CD14-positive monocyte (primary cell): ENCODE data around the gene PITPNB. TPM values are rescaled to one million over a fixed set of nuclear protein-coding genes. Genes with fewer than 3 reads are reported as not detected.

Source experiments
- DNase-seq, 3 donors: peaks; one replicate each; pipeline ENCODE4 v3.0.0-alpha.2; 2011 to 2022
- H2AFZ ChIP-seq: 2 replicates; pipeline ENCODE4 v1.6.0; 2012; ENCODE audit warnings: mild to moderate bottlenecking, low read depth, low read length, inconsistent platforms; ENCODE audit not compliant: insufficient read depth, poor library complexity, severe bottlenecking
- H3K27ac ChIP-seq, 2 donors: 1 replicate in 1 of 2; 2 replicates in 1 of 2; pipeline ENCODE4 v1.5.1; 2012 to 2013; ENCODE audit warnings: low read length in 2 of 2, control low read depth in 1 of 2, inconsistent platforms in 1 of 2, low read depth in 1 of 2, mild to moderate bottlenecking in 1 of 2
- H3K27me3 ChIP-seq, 2 donors: one replicate each; pipeline versions ENCODE4 v1.6.0 to v1.6.1; 2011 to 2013; ENCODE audit warnings: low read length in 2 of 2; ENCODE audit not compliant: control insufficient read depth in 2 of 2, insufficient read depth in 2 of 2
- H3K36me3 ChIP-seq, 2 donors: replicated peaks in 1 of 2; 1 replicate in 1 of 2; 2 replicates in 1 of 2; pipeline versions ENCODE4 v1.5.1 to v1.6.1; 2012 to 2013; ENCODE audit warnings: low read length in 2 of 2, control low read depth in 1 of 2, inconsistent platforms in 1 of 2, mild to moderate bottlenecking in 1 of 2; ENCODE audit not compliant: insufficient read depth in 2 of 2, control insufficient read depth in 1 of 2
- H3K4me1 ChIP-seq, 2 donors: 1 replicate in 1 of 2; 2 replicates in 1 of 2; pipeline versions ENCODE4 v1.5.1 to v1.6.1; 2012 to 2013; ENCODE audit warnings: low read length in 2 of 2, control low read depth in 1 of 2, inconsistent platforms in 1 of 2, mild to moderate bottlenecking in 1 of 2, moderate library complexity in 1 of 2; ENCODE audit not compliant: insufficient read depth in 2 of 2, control insufficient read depth in 1 of 2
- H3K4me2 ChIP-seq: replicated peaks from 2 replicates; pipeline ENCODE3; 2012; ENCODE audit warnings: low read length, moderate library complexity, mild to moderate bottlenecking; ENCODE audit not compliant: poor library complexity, severe bottlenecking; ENCODE audit errors: extremely low read depth
- H3K4me3 ChIP-seq, 3 experiments: fragments of 200-600 bp in 1 of 3; sonication (generic) in 1 of 3; replicated peaks in 1 of 3; 1 replicate in 2 of 3; 2 replicates in 1 of 3; pipeline ENCODE4 v1.5.1; 2011 to 2013; ENCODE audit warnings: low read length in 3 of 3, mild to moderate bottlenecking in 3 of 3, control low read depth in 2 of 3, low read depth in 2 of 3, inconsistent platforms in 1 of 3, moderate library complexity in 1 of 3
- H3K79me2 ChIP-seq: 2 replicates; pipeline ENCODE4 v1.6.0; 2012; ENCODE audit warnings: mild to moderate bottlenecking, control low read depth, inconsistent platforms, low read length, moderate library complexity; ENCODE audit not compliant: insufficient read depth
- H3K9ac ChIP-seq: 2 replicates; pipeline ENCODE4 v1.6.0; 2017; ENCODE audit warnings: low read length, mild to moderate bottlenecking; ENCODE audit not compliant: insufficient read depth, poor library complexity, severe bottlenecking
- H3K9me3 ChIP-seq, 2 donors: replicated peaks in 1 of 2; 1 replicate in 1 of 2; 2 replicates in 1 of 2; pipeline versions ENCODE4 v1.5.1 to v1.6.1; 2012 to 2013; ENCODE audit warnings: low read length in 2 of 2, control low read depth in 1 of 2; ENCODE audit not compliant: control insufficient read depth in 1 of 2, insufficient read depth in 1 of 2
- H4K20me1 ChIP-seq: 2 replicates; pipeline ENCODE4 v1.6.0; 2012; ENCODE audit warnings: mild to moderate bottlenecking, low read length, control low read depth, moderate library complexity; ENCODE audit not compliant: insufficient read depth
- H3K27ac Mint-ChIP-seq, 7 donors: one replicate each; pipeline ENCODE4 v1.8.0; 2020; ENCODE audit warnings: mild to moderate bottlenecking in 7 of 7, mixed read lengths in 7 of 7, moderate library complexity in 6 of 7, inconsistent platforms in 2 of 7
- H3K27me3 Mint-ChIP-seq, 3 donors: one replicate each; pipeline ENCODE4 v1.8.0; 2021 to 2022; ENCODE audit warnings: low read depth in 3 of 3, mild to moderate bottlenecking in 3 of 3, mixed read lengths in 3 of 3, moderate library complexity in 3 of 3, inconsistent platforms in 1 of 3
- H3K36me3 Mint-ChIP-seq, 2 donors: one replicate each; pipeline ENCODE4 v1.8.0; 2020; ENCODE audit warnings: mixed read lengths in 2 of 2, inconsistent platforms in 1 of 2, mild to moderate bottlenecking in 1 of 2
- H3K4me1 Mint-ChIP-seq: one replicate; pipeline ENCODE4 v1.8.0; 2020; ENCODE audit warnings: mild to moderate bottlenecking, mixed read lengths
- H3K4me3 Mint-ChIP-seq, 2 donors: one replicate each; pipeline ENCODE4 v1.8.0; 2020; ENCODE audit warnings: mild to moderate bottlenecking in 2 of 2, mixed read lengths in 2 of 2, moderate library complexity in 1 of 2
- H3K9me3 Mint-ChIP-seq, 7 donors: one replicate each; pipeline ENCODE4 v1.8.0; 2020 to 2022; ENCODE audit warnings: mixed read lengths in 7 of 7, mild to moderate bottlenecking in 6 of 7, moderate library complexity in 6 of 7, inconsistent platforms in 2 of 7
- CTCF ChIP-seq: fragments of 200-600 bp; IDR thresholded peaks from one replicate; pipeline ENCODE4 v1.8.0; 2022; ENCODE audit warnings: antibody characterized with exemption, mild to moderate bottlenecking
- WGBS: methylation state at CpG from one replicate; pipeline ENCODE4 v1.1.5; 2013; ENCODE audit warnings: missing lambda C conversion rate; ENCODE audit not compliant: insufficient coverage; 5-methylcytosine and 5-hydroxymethylcytosine counted together
- intact Hi-C, 2 donors: fragments of 100-400 bp; cut with micrococcal nuclease; formaldehyde crosslinking; loops; one replicate each; pipeline versions ENCODE4 v1.15.0 to v1.15.1; 2023
- polyA plus RNA-seq, 3 donors: library from polyadenylated mRNA; depleted of rRNA in 1 of 3; unstranded in 2 of 3; stranded (reverse) in 1 of 3; fragments of 300-500 nt in 2 of 3; fragments of >200 nt in 1 of 3; fragmentation: Illumina TruSeq in 2 of 3; gene quantifications; 1 replicate in 2 of 3; 2 replicates in 1 of 3; pipeline ENCODE4 v1.2.3, GENCODE V29; 2012 to 2021

The PITPNB gene
- polyA plus RNA-seq, 3 donors: 19.2 to 29.1 (median 25.2) TPM

GRCh38 chr22:27905653-27906052 is 13.4 kb downstream of the PITPNB start:
- Histone ChIP-seq H3K27ac (peak overlapping the region in 1 of 2 donors; percentile 55), H3K27me3 (no peaks in the 10 kb centered on the region), H4K20me1 (peaks cover 31% of the 10 kb centered on the region), H3K9ac (no peak overlapping the region), H3K4me1 (peaks cover 8% of the 10 kb centered on the region in 2 donors), H3K79me2 (peaks cover 62% of the 10 kb centered on the region), H3K36me3 (peaks cover 42 to 76% of the 10 kb centered on the region in 2 donors), H3K4me3 (no peak overlapping the region), H3K4me2 (no peak overlapping the region), H2AFZ (no peak overlapping the region), H3K9me3 (no peaks in the 10 kb centered on the region)
- TF ChIP-seq CTCF: no peak
- no peak overlapping the region for H3K4me3 Mint-ChIP-seq
- H3K4me1 Mint-ChIP-seq: peaks cover 24% of the 10 kb centered on the region
- WGBS: no CpG with 5 or more reads among the region's 4 CpGs
- H3K27me3 Mint-ChIP-seq: peaks cover 0 to 2% (median 0%) of the 10 kb centered on the region in 3 donors
- DNase-seq: no peak
- intact Hi-C loops: no loop called here
- no peaks in the 10 kb centered on the region for H3K9me3 Mint-ChIP-seq
- H3K36me3 Mint-ChIP-seq: peaks cover 52 to 77% of the 10 kb centered on the region in 2 donors
- H3K27ac Mint-ChIP-seq: peak overlapping the region in 2 of 7 donors; percentile 7 to 42

DNA sequence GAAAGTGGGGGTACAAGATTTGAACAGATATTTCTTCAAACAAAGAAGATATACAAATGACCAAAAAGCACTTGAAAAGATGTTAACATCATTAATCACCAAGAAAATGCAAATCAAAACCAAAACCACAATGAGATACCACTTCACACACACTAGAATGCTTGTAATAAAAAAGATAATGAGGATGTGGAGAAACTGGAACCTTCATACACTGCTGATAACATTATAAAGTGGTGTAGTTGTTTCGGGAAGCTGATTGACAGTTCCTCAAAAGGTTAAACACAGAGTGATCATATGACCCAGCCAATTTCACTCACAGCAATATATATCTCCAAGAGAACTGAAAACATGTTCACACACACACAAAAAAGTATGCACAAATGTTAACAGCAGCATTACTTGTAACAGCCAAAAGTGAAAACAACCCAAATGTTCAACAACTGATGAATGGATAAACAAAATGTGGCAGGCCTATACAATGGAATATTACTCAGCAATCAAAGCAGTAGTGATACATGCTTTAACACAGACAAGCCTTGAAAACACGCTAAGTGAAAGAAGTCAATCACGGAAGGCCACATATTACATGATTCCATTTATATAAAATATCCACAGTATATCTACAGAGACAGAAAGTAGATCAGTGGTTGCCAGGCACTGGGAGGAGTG is 15.1 kb downstream of the PITPNB start:
- DNase-seq: no peak
- Mint-ChIP-seq H3K4me1 (peaks cover 24% of the 10 kb centered on the region), H3K36me3 (peaks cover 43 to 76% of the 10 kb centered on the region in 2 donors)

More for the DNA sequence above, 15.1 kb downstream of the PITPNB start:
- Histone ChIP-seq H3K4me2 (no peak overlapping the region), H3K4me1 (peaks cover 8% of the 10 kb centered on the region in 2 donors), H3K9ac (no peak overlapping the region), H3K79me2 (peaks cover 51% of the 10 kb centered on the region), H3K9me3 (no peaks in the 10 kb centered on the region), H3K27ac (peak overlapping the region in 1 of 2 donors; percentile 26), H4K20me1 (peaks cover 31% of the 10 kb centered on the region), H3K36me3 (peaks cover 29 to 76% of the 10 kb centered on the region in 2 donors), H3K4me3 (no peak overlapping the region), H2AFZ (no peak overlapping the region), H3K27me3 (no peaks in the 10 kb centered on the region)
- Mint-ChIP-seq H3K4me3 (no peak overlapping the region), H3K27ac (peak overlapping the region in 5 of 7 donors; percentile 6 to 54 (median 21)), H3K27me3 (peaks cover 0 to 2% (median 0%) of the 10 kb centered on the region in 3 donors), H3K9me3 (no peaks in the 10 kb centered on the region)
- no CpG with 5 or more reads among the region's 3 CpGs for WGBS
- no peak for TF ChIP-seq CTCF
- intact Hi-C loops: no loop called here
